ENCODE data around the gene CH25H. TPM values are rescaled to one million over a fixed set of nuclear protein-coding genes. Genes with fewer than 3 reads are reported as not detected.

CH25H gene
- total RNA-seq, 2 donors from 2014 or later, result 1.0 to 2.0 TPM

Other genes with a start within 250 kb of the CH25H start
- gene FAS, start 216.5 kb downstream of the CH25H start, total RNA-seq, result 10 to 100 TPM; 13.7 to 22.1 TPM
- gene LIPA, start 44.5 kb upstream of the CH25H start, total RNA-seq, result 10 to 100 TPM; 19.8 to 30.4 TPM
- gene IFIT2, start 94.7 kb upstream of the CH25H start, total RNA-seq, result 1 to 10 TPM in 1 of 2 donors, not detected in 1; 1.6 TPM
- 1 to 10 TPM; 2.3 to 3.9 TPM for gene IFIT3, start 120.7 kb upstream of the CH25H start, total RNA-seq
- gene IFIT1B, start 170.7 kb upstream of the CH25H start, total RNA-seq, result not detected
- 1 to 10 TPM; 1.3 to 7.0 TPM for gene IFIT1, start 185.3 kb upstream of the CH25H start, total RNA-seq
- gene IFIT5, start 207.3 kb upstream of the CH25H start, total RNA-seq, result 10 to 100 TPM in 1 of 2 donors, 1 to 10 TPM in 1; 1.6 to 11.7 TPM

All from body of pancreas (tissue), 2 donors.